ENCODE data around the gene HLA-DMB.
A peak's percentile ranks its signal among the peaks of the same experiment; 100 is the strongest.

The HLA-DMB gene

DNA sequence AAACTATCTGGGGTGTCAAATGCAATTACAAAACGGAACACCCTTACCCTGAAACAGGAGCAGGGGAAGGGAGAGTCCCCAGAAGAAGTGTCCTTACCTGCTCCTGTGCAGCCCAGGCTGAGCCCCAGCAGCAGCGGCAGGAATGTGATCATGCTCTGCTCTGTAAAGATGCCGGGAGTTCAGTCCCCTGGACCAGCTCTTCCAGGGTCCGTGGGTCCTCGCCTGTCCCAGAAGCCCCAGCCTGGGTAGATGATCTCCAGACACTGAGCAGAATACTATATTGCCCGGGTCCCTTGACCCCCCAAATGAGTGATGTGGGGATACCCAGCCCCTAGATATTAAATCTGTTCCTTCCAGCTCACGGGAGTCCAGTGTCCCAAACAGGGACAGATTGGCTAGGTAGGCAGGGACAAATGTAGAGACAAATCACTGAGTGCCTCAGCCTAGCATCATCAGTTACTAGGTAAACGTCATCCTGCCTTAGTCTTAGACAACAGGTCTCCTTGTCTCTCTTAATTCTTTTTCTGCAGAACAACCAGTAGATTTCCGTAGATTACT lies at the start of gene HLA-DMB:
Gene HLA-DMB (minus strand): TSS at position 373 of the 558 bp plus-strand sequence. CDS start 221 bp downstream, at position 152.
- DNase-seq = peak; percentile 75

DNA sequence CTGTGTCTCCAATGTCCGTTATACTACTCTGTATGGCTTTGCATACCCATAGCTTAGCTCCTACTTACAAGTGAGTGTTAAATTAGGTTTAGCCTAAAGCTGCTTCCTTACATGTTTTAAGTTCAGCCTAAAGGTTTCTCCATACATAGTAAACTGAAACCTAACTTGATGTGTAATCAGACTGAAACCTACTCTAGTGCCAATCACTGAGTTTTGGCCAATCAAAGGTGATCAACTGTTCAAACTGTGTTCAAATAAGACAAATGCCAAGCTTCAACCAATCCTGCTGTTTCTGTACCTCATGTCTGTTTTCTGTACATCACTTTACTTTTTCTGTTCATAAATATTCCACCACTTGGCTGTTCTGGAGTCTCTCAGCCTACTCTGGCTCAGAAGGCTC lies 48.5 kb upstream of the HLA-DMB start:
- no peak for DNase-seq

DNA sequence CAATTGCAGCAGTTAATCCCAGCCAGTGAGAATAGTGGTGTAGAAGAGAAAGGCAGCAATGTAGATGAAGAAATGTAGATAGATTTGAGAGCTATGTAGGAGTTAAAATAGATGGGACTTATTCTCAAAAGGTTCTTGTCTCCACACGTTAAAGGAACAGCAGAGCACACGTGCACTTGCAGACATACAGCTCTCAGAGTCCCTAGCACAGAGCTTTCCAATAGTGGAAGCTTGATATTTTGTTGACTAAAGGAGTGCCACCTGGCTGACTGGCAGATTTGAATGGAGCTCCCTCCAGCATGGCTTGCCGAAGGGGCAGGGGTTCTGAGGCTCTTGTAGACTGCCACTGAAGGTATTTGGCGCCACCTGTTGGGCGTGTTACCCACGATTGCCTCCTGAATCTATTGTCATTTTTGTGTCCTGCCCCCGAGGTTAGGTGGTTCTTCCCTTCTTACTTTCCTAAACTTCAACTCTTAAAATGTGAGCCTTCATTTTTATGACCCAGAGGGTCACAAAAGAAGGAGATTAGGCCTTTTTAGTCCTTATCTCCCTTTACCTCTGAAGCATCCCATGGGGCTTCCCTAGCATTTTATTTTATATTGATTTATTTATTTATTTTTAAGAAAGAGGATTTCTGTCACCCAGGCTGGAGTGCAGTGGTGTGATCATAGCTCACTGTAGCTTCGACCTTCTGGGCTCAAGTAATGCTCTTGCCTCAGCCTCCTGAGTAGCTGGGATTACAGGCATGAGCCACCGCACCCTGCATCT lies 44.0 kb upstream of the HLA-DMB start:
- DNase-seq = peak; percentile 77

DNA sequence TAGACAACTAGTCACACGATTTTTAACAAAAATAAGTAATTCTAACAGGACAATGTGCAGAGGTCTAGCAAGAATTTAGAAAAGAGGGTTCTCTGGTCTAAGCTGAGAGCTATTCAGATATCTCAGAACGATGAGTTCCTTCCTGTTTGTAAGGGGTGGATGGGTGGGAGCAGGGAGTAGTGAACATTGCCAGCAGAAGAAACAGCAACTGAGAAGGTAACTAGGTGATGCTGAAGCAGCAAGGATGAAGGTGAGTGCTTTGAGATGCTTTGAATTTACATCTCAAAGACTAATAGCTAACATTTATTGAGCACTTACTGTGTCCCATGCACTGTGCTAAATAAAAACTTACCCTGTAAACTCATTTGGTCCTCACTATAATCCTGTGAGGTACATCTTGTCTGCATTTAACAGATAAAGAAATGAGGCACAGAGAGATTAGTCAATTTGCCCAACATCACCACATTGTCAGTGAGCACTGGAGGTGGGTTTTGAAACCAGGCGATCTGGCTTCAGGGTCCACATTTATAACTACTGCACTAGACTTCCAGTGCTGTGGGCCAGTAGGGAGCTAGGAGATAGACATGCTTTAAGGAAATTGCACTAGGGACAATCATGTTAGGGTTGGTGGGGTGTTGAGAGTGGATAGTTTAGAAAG lies 43.3 kb upstream of the HLA-DMB start:
- no peak for DNase-seq

DNA sequence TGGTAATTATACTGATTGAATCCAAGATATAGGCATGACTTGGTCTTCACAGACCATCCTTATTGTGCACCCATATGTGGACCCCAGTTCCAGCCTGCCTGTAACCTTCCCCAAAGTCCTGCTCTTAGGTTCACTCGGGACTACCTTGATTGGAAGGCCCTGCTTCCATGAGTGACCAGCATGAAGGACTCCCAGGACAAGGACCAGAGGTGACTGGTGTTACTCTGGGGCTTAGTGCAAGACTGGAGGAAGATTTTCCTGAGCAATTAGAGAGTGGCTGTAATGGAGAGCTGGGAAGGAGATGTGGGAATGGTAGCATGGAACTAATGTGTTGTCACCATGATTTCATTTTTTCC lies 42.6 kb upstream of the HLA-DMB start:
- no peak for DNase-seq

DNA sequence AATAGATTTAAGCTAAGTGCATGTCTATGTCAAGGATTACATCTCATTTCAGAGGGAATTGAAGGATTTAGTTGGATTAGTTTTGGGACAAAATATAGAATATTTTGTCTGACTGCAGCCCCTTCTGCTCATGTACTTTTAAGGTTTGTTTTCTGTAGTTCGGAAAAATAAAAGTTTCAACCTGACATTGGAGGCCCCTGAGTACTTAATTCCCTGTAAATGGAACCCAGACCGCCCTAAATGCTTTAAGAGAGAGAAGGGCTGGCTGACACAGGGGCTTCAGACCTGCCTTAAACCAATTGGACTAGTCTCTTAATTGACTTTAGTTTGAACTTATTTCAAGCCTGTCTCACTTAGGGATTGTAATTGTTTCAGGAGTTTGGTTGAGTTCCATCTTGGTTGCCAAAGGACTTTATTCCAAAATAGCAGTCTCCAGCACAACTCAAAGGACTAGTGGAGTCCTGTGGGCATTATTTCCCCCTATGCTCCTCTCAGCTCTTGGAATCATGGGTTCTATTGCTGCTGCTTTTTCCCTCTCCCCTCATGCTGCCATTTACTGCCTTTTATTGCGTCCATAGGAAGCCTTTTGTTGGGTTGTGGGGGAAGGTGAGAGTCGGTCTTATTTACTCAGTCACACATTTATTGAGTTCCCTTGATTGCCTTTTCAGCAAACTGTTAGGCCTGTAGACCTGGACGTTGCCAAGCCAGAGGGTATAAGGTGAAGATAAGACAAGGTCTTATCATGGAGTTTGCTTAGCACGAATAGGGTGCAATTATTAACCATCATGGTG lies 42.1 kb upstream of the HLA-DMB start:
- no peak for DNase-seq

DNA sequence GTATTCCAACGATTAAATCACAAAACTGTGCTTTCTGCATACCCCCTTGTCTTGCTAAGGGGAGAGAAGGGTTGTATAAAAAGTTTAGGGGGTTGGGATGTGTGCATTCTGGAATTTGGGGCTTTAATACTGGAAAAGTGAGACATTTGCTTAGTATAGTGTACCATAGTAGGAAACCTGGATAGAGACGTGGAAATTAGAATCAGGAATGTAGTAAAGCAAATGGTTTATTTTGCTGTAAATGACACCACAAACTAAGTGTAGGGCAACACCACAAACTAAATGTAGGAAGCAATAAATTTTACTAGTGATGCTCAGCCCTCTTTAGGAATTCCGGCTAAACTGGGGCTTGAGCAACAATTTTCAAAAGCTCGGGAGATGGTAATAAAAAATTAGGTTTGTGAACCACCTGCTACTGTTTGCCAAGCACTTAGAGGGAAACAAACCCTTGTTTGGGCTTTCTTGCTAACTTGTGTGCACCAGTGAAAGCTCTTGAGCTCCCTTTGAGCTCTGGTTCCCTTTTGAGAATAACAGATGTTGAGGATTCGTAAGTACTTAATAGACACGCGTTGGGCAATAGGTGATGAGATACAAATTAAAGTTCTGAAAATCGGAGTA lies 41.4 kb upstream of the HLA-DMB start:
- DNase-seq = peak; percentile 68

DNA sequence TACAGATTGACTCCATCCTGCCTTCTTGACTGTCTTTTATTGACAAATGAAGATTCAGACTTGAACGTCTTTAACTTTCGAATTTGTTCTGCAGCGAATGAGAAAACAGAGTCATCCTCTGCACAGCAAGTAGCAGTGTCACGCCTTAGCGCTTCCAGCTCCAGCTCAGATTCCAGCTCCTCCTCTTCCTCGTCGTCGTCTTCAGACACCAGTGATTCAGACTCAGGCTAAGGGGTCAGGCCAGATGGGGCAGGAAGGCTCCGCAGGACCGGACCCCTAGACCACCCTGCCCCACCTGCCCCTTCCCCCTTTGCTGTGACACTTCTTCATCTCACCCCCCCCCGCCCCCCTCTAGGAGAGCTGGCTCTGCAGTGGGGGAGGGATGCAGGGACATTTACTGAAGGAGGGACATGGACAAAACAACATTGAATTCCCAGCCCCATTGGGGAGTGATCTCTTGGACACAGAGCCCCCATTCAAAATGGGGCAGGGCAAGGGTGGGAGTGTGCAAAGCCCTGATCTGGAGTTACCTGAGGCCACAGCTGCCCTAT lies 39.7 kb upstream of the HLA-DMB start:
- DNase-seq = no peak

DNA sequence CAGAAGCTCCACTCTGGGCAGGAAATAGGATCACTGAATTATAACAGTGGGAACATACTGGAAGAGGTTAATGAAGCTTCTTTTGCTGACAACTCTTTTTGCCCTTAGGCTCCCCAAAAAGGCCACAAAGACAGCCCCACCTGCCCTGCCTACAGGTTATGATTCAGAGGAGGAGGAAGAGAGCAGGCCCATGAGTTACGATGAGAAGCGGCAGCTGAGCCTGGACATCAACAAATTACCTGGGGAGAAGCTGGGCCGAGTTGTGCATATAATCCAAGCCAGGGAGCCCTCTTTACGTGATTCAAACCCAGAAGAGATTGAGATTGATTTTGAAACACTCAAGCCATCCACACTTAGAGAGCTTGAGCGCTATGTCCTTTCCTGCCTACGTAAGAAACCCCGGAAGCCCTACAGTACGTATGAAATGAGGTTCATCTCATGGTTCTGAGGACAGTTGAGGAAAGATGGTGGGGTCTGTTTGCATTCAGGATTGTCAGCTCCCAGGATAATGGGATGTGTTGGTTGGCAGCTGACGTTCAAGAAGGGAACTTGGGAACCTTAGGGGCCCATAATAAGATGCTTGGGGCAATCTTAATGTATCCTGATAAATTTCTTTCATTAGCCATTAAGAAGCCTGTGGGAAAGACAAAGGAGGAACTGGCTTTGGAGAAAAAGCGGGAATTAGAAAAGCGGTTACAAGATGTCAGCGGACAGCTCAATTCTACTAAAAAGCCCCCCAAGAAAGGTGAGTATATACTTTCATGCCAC lies 39.1 kb upstream of the HLA-DMB start:
- no peak for DNase-seq

DNA sequence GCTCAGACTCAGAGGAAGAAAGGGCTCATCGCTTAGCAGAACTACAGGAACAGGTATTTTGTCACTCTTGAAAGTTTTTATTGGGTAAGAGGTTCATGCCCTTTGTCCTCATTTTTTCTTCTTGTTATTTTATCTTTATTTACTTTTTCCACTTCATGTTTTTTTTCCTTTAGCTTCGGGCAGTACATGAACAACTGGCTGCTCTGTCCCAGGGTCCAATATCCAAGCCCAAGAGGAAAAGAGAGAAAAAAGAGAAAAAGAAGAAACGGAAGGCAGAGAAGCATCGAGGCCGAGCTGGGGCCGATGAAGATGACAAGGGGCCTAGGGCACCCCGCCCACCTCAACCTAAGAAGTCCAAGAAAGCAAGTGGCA lies 37.1 kb upstream of the HLA-DMB start:
- DNase-seq = no peak

DNA sequence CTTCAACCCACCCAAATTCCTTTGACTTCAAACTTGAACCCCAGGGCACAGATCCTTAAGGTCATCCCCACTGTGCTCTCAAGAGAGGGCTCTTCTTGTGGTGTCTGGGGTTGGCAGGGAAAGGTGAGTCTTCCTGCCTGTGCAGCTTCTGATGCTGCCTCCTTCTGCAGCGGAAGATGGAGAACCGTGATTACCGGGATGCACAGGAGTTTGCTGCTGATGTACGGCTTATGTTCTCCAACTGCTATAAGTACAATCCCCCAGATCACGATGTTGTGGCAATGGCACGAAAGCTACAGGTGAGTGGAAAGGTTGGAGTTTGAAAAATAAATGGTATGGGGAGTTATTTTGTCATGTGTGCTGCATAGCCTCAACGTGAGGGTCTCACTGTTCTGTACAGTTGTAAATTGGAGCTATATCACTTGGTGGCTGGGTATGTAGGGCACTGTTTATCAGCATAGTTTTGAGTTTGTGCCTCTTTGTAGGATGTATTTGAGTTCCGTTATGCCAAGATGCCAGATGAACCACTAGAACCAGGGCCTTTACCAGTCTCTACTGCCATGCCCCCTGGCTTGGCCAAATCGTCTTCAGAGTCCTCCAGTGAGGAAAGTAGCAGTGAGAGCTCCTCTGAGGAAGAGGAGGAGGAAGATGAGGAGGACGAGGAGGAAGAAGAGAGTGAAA lies 36.6 kb upstream of the HLA-DMB start:
- no peak for DNase-seq

DNA sequence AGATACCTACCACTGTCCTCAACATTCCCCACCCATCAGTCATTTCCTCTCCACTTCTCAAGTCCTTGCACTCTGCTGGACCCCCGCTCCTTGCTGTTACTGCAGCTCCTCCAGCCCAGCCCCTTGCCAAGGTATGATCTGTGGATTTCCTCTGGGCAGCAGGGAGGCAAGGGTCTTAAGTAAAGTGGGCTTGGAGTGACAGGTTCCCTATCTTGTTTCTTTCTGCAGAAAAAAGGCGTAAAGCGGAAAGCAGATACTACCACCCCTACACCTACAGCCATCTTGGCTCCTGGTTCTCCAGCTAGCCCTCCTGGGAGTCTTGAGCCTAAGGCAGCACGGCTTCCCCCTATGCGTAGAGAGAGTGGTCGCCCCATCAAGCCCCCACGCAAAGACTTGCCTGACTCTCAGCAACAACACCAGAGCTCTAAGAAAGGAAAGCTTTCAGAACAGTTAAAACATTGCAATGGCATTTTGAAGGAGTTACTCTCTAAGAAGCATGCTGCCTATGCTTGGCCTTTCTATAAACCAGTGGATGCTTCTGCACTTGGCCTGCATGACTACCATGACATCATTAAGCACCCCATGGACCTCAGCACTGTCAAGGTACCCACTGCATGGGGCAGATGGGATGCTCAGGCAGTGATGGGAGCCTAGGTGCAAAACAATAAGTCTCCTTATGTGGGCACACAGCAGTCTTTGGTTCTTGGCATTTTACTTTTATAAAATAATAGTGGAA lies 35.7 kb upstream of the HLA-DMB start:
- no peak for DNase-seq

DNA sequence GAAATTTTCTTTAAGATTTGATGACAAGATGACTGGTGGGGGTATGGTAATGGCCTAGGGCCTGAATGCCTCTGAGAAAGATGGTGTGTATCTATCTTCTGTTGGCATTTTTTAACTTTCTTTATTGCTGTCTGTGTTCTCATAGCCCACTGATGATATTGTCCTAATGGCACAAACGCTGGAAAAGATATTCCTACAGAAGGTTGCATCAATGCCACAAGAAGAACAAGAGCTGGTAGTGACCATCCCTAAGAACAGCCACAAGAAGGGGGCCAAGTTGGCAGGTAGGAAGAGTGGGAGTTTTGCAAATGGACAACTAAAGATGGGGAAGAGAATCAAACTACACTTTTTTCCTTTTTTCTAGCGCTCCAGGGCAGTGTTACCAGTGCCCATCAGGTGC lies 35.1 kb upstream of the HLA-DMB start:
- no peak for DNase-seq

DNA sequence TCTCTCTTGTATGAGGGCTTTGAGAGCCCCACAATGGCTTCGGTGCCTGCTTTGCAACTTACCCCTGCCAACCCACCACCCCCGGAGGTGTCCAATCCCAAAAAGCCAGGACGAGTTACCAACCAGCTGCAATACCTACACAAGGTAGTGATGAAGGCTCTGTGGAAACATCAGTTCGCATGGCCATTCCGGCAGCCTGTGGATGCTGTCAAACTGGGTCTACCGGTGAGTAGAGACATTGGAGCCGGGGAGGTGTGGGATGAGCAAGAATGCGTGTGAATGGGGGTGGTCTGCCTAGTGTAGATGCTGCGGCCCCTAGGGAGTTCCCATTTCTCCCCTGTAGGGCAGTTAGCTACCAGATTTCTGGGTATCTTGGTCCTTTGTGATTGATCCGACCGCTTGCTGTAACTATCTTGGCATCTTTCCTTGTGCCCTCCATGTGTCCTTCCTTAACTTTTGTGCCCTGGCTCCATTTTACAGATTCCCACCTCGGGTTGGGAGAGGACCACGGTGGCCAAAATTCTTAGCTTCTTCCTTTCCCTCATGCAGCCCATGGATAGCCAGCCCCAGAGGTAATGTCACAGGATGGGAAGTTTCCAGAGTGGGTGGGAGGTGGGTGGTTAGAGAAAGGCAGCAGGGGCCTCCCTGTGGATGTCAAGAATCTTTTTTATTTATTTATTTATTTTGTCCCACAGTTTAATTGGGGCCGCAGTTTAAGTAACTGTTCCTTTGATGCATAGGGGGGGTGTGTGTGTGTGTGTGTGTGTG lies 33.9 kb upstream of the HLA-DMB start:
- no peak for DNase-seq

DNA sequence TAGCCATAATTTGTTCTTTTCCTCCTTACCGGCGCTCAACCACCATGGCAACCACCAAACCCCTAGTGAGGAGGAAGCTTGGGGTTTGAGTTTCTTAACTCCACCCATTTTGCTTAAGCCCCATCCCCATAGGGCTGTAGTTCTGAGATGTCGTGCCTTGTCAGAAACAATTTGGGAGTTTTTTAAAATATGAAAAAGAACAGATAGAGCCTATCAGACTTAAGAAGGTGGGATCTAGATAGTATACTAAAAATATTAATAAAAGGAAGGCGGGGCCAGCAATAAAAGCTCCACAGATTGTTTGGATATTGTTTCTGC lies 33.1 kb upstream of the HLA-DMB start:
- DNase-seq = no peak

DNA sequence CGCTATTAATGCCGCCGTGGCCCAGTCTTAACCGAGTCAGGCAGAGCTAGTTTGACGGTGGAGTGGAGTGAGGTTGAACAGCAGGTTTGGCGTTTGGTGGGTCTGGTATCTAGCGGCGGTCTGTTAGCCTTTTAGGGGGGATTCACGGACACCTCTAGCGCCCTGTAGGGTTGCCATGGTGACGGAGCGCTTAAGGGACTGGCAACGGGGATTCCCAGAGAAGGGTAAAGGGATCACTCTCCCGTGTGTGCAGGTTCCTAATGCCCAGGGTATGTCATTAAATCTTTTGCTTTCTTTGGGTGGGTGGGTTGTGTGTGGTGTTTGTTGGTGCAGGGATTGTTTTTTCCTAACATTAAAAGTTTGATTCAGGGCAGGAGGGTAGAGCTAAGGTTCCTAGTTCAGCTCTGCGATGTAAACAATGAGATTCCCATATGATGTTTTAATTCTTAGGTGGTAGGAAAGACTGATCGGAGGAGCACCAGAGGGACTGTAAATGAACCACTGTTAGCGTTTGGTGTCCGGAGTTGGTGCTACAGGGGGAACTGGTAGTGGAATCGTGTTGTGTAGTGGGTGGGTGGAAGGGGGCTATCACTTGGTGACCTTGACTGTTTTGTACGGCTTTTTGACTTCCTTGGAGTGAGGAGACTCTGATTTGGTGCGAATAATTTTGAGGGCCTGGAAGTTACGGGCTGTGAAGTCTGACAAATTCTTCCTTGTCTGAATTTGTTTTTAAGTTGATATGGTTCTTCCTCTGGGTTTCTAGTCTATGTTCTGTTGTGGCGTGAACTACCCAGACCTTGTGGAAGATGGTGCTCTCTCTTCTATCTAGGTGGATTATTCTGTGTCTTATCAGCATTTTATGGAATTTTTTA lies 32.6 kb upstream of the HLA-DMB start:
- no peak for DNase-seq

DNA sequence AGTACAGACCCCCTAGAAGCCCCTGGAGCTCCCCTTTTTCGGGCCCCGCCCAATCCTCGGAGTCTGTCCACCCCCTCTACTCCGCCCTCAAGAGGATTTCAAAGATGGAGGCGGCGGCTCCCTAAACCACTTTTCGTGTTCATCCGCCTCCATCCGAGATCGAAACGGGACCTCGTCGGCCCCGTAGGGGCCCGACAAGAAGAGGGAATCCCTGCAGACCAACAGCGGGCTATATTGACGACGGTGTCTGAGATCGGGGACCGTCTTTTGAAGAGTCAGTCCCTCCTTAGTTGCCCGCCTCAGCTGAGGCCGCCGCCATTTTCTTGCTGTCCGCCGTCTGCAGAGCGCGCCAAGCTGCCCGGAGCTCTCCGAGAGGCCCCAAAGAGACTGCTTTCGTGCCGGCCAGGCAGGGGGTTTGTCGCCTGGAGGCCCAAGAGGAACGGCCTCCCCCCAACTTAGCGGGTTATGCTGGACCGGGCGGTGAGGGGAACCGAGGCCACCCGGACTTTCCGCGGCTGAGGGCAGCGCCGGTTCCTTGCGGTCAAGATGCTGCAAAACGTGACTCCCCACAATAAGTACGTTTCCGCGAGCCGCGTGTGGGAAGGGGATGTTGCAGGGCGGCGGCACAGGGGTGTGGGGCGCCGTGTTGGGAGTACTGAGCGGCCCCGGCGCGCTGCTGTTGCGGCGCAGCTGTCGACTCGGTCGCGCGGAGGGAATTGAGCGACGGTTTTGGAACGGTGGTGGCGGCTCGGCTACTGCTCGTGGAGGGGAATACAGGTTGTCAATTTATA lies 31.7 kb upstream of the HLA-DMB start:
- DNase-seq = peak; percentile 56
